Peyer's patch (tissue), 4 donors: ENCODE data around the gene PLEKHA6.

Source experiments
- POLR2A ChIP-seq, 2 donors: fragments of 450-650 bp; IDR thresholded peaks; one replicate each; pipeline ENCODE4 v1.5.1; 2017; ENCODE audit warnings: antibody characterized with exemption in 2 of 2, mild to moderate bottlenecking in 2 of 2, moderate library complexity in 2 of 2
- TF ChIP-seq, protein P1 (sequence below), 6 experiments: fragments of 450-650 bp in 4 of 6; fragments of 200-600 bp in 2 of 6; sonication (generic) in 1 of 6; IDR thresholded peaks; one replicate each; pipeline ENCODE4 v1.5.1; 2017 to 2019; ENCODE audit warnings: antibody characterized with exemption in 6 of 6, mild to moderate bottlenecking in 3 of 6, moderate library complexity in 1 of 6

DNA sequence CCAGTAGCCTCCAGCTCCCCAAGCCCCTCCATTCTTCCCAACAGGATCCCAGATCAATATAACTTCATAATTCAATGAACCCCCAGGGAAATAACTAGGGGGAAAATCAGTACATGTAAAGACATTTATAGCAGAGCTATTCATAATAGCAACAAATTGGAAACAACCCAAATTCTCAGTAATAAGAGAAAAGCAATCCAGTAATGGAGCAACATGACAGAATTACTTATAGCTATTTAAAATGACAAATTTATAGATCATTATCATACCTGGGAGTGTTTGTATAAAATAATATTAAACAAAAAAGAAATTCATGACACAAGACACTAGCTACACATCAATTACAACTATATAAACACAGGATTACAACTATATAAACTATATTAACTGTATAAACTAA is 20.2 kb downstream of the PLEKHA6 start:
- TF ChIP-seq, protein P1, sequence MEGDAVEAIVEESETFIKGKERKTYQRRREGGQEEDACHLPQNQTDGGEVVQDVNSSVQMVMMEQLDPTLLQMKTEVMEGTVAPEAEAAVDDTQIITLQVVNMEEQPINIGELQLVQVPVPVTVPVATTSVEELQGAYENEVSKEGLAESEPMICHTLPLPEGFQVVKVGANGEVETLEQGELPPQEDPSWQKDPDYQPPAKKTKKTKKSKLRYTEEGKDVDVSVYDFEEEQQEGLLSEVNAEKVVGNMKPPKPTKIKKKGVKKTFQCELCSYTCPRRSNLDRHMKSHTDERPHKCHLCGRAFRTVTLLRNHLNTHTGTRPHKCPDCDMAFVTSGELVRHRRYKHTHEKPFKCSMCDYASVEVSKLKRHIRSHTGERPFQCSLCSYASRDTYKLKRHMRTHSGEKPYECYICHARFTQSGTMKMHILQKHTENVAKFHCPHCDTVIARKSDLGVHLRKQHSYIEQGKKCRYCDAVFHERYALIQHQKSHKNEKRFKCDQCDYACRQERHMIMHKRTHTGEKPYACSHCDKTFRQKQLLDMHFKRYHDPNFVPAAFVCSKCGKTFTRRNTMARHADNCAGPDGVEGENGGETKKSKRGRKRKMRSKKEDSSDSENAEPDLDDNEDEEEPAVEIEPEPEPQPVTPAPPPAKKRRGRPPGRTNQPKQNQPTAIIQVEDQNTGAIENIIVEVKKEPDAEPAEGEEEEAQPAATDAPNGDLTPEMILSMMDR (IDR thresholded peaks at IDR 0.05): no peak
- no peak for TF ChIP-seq POLR2A (IDR thresholded peaks at IDR 0.05)
